IMR-90 (cell line): ENCODE measurements around the gene NDC80. TPM values are rescaled to one million over a fixed set of nuclear protein-coding genes. Genes with fewer than 3 reads are reported as not detected.
A peak's percentile ranks its signal among the peaks of the same experiment; 100 is the strongest.

Experiments
- ATAC-seq: fragments of 200-7000 bp; cut with Tn5 transposase; 2 replicates; pipeline ENCODE4 v1.9.1; 2020; ENCODE audit warnings: low read depth, mild to moderate bottlenecking, moderate library complexity
- BruUV-seq: library from RNA; stranded (reverse); fragments of 400-500 nt; replicated peaks from 2 replicates; lab custom pipeline; 2021; lab: Mats Ljungman, UMichigan
- CTCF ChIA-PET: fragments of 300-600 bp; formaldehyde crosslinking; extraction: SDS; loops from one replicate; lab custom pipeline; 2021; ENCODE audit warnings: antibody characterized with exemption; lab: Yijun Ruan, JAX
- POLR2A ChIA-PET: fragments of 300-600 bp; sonication (Branson Sonifier 250); formaldehyde crosslinking; loops from one replicate; lab custom pipeline; 2022; ENCODE audit warnings: antibody characterized with exemption; ENCODE audit not compliant: unreplicated experiment; lab: Charles Lee
- DNase-seq: peaks from one replicate; pipeline ENCODE4 v3.0.0; 2013
- H2AFZ ChIP-seq: replicated peaks from 2 replicates; pipeline ENCODE3; 2013; ENCODE audit warnings: low read length, mild to moderate bottlenecking; ENCODE audit not compliant: poor library complexity
- H2AK5ac ChIP-seq: 2 replicates; pipeline ENCODE4 v1.6.1; 2013; ENCODE audit warnings: low read depth, low read length, inconsistent platforms
- H2AK9ac ChIP-seq: replicated peaks from 2 replicates; pipeline ENCODE3; 2013; ENCODE audit warnings: mild to moderate bottlenecking, low read depth, low read length, moderate library complexity; ENCODE audit not compliant: poor library complexity
- H2BK120ac ChIP-seq: 2 replicates; pipeline ENCODE4 v1.6.1; 2013; ENCODE audit warnings: low read depth, low read length, inconsistent platforms
- H2BK15ac ChIP-seq: 3 replicates; pipeline ENCODE4 v1.6.1; 2013; ENCODE audit warnings: low read depth, low read length, inconsistent platforms
- H2BK20ac ChIP-seq: 2 replicates; pipeline ENCODE4 v1.6.1; 2013; ENCODE audit warnings: low read depth, mild to moderate bottlenecking, inconsistent platforms, low read length, moderate library complexity
- H2BK5ac ChIP-seq: 2 replicates; pipeline ENCODE4 v1.6.1; 2013; ENCODE audit warnings: mild to moderate bottlenecking, low read depth, low read length, inconsistent platforms; ENCODE audit not compliant: poor library complexity, severe bottlenecking
- H3K14ac ChIP-seq: replicated peaks from 2 replicates; pipeline ENCODE4 v1.6.1; 2013; ENCODE audit warnings: low read depth, low read length, inconsistent platforms
- H3K18ac ChIP-seq: 2 replicates; pipeline ENCODE4 v1.6.1; 2013; ENCODE audit warnings: low read depth, low read length, control low read depth
- H3K23ac ChIP-seq: 2 replicates; pipeline ENCODE4 v1.6.1; 2013; ENCODE audit warnings: low read depth, low read length, inconsistent platforms
- H3K27ac ChIP-seq: 2 replicates; pipeline ENCODE4 v1.5.1; 2013; ENCODE audit warnings: mild to moderate bottlenecking, control low read depth, low read length; ENCODE audit not compliant: insufficient read depth
- H3K27me3 ChIP-seq: 2 replicates; pipeline ENCODE4 v1.6.1; 2013; ENCODE audit warnings: low read length; ENCODE audit not compliant: control insufficient read depth, insufficient read depth
- H3K36me3 ChIP-seq: 2 replicates; pipeline ENCODE4 v1.6.1; 2013; ENCODE audit warnings: low read length, mixed read lengths; ENCODE audit not compliant: control insufficient read depth, insufficient read depth
- H3K4ac ChIP-seq: 2 replicates; pipeline ENCODE4 v1.6.1; 2013; ENCODE audit warnings: low read depth, low read length, inconsistent platforms
- H3K4me1 ChIP-seq: 2 replicates; pipeline ENCODE4 v1.6.1; 2013; ENCODE audit warnings: low read length, mixed read lengths; ENCODE audit not compliant: control insufficient read depth, insufficient read depth
- H3K4me2 ChIP-seq: 2 replicates; pipeline ENCODE4 v1.6.1; 2013; ENCODE audit warnings: low read depth, mild to moderate bottlenecking, control low read depth, low read length, moderate library complexity
- H3K4me3 ChIP-seq: 2 replicates; pipeline ENCODE4 v1.5.1; 2013; ENCODE audit warnings: low read depth, mild to moderate bottlenecking, control low read depth, low read length, moderate library complexity; ENCODE audit not compliant: insufficient read depth
- H3K56ac ChIP-seq: 2 replicates; pipeline ENCODE4 v1.6.1; 2013; ENCODE audit warnings: low read length, inconsistent platforms; ENCODE audit not compliant: insufficient read depth; ENCODE audit errors: extremely low read depth
- H3K79me1 ChIP-seq, 2 experiments: 2 replicates each; pipeline ENCODE4 v1.6.1; 2013; ENCODE audit warnings: low read length in 2 of 2, inconsistent platforms in 1 of 2, low read depth in 1 of 2
- H3K9ac ChIP-seq: 2 replicates; pipeline ENCODE4 v1.6.1; 2013; ENCODE audit warnings: low read depth, low read length, control low read depth
- H3K9me1 ChIP-seq: 2 replicates; pipeline ENCODE4 v1.6.1; 2013; ENCODE audit warnings: low read length, inconsistent platforms; ENCODE audit not compliant: insufficient read depth
- H3K9me3 ChIP-seq: 2 replicates; pipeline ENCODE4 v1.6.1; 2013; ENCODE audit warnings: low read length; ENCODE audit not compliant: control insufficient read depth, insufficient read depth
- H4K20me1 ChIP-seq: 2 replicates; pipeline ENCODE4 v1.6.1; 2013; ENCODE audit warnings: low read length, inconsistent platforms; ENCODE audit not compliant: insufficient read depth
- H4K5ac ChIP-seq: 2 replicates; pipeline ENCODE4 v1.6.1; 2013; ENCODE audit warnings: mild to moderate bottlenecking, low read depth, low read length, control low read depth
- H4K8ac ChIP-seq, 2 experiments: 2 replicates each; pipeline ENCODE4 v1.6.1; 2013; ENCODE audit warnings: low read depth in 2 of 2, low read length in 2 of 2, control low read depth in 1 of 2, inconsistent platforms in 1 of 2
- H4K91ac ChIP-seq: 2 replicates; pipeline ENCODE4 v1.6.1; 2013; ENCODE audit warnings: low read depth, low read length, inconsistent platforms; ENCODE audit not compliant: insufficient read depth
- CTCF ChIP-seq: conservative IDR thresholded peaks from 2 replicates; pipeline ENCODE4 v1.5.1; 2012; ENCODE audit warnings: mild to moderate bottlenecking, low read depth, low read length, improper control_type of control experiment
- RAD21 ChIP-seq: IDR thresholded peaks from 2 replicates; pipeline ENCODE4 v1.6.1; 2012; ENCODE audit warnings: low read length, improper control_type of control experiment
- RFX5 ChIP-seq: IDR thresholded peaks from 2 replicates; pipeline ENCODE4 v1.8.0; 2012; ENCODE audit warnings: low read depth, mild to moderate bottlenecking, low read length, moderate library complexity
- SMC3 ChIP-seq: fragments of 150-350 bp; IDR thresholded peaks from 2 replicates; pipeline ENCODE4 v1.6.1; 2016; ENCODE audit warnings: low read depth, mild to moderate bottlenecking, antibody characterized with exemption, low read length, moderate library complexity
- WGBS, 2 experiments: methylation state at CpG; one replicate each; pipeline versions ENCODE4 v1.1.5 to v1.1.7; 2013; ENCODE audit warnings: missing lambda C conversion rate in 2 of 2; ENCODE audit not compliant: insufficient read length in 1 of 2; ENCODE audit errors: extremely low coverage in 2 of 2; 5-methylcytosine and 5-hydroxymethylcytosine counted together
- dilution Hi-C: fragments of 300-500 bp; cut with HindIII; formaldehyde crosslinking; loops from one replicate; pipeline ENCODE4 v1.14.3; 2018; ENCODE audit warnings: low sequenced_read_pairs; ENCODE audit not compliant: unreplicated experiment
- in situ Hi-C: fragments of 300-500 bp; cut with MboI; formaldehyde crosslinking; loops from 3 replicates; pipeline ENCODE4 v1.14.3; 2019; ENCODE audit warnings: low sequenced_read_pairs, inconsistent platforms, mixed read lengths
- intact Hi-C: fragments of 100-400 bp; cut with micrococcal nuclease; formaldehyde crosslinking; loops from 2 replicates; pipeline ENCODE4 v1.10.0; 2022
- polyA plus RNA-seq, 3 experiments: library from polyadenylated mRNA; depleted of rRNA; stranded (reverse); fragments of >200 nt; gene quantifications; 2 replicates each; pipeline ENCODE4 v1.2.3, GENCODE V29; 2012; ENCODE audit warnings: low replicate concordance in 1 of 3
- total RNA-seq: library from RNA; depleted of rRNA; stranded (reverse); fragments of >200 nt; gene quantifications from 2 replicates; pipeline ENCODE4 v1.2.3, GENCODE V29; 2012

The NDC80 gene
- total and polyA plus RNA-seq, 2 of the 4 experiments (the other 2 are of a cell fraction) = 11.8 to 15.5 TPM

GRCh38 chr18:2547477-2548087 is 23.8 kb upstream of the NDC80 start:
- Histone ChIP-seq H2AK9ac (no peak overlapping the region), H2BK15ac (no peak overlapping the region), H3K36me3 (0 out of 2 replicates have a peak, but pooled peaks cover 2% of the 10 kb centered on the region), H2BK20ac (no peak overlapping the region), H3K4me1 (no peaks in the 10 kb centered on the region), H2BK5ac (no peak overlapping the region), H4K91ac (no peak overlapping the region), H2AFZ (no peak overlapping the region), H3K14ac (no peak overlapping the region), H3K18ac (no peak overlapping the region), H2AK5ac (no peak overlapping the region), H4K8ac (no peak overlapping the region), H3K27ac (no peak overlapping the region), H3K27me3 (no peaks in the 10 kb centered on the region), H3K4ac (no peak overlapping the region), H2BK120ac (no peak overlapping the region), H3K9me1 (no peaks in the 10 kb centered on the region), H3K9me3 (no peaks in the 10 kb centered on the region), H3K4me3 (no peak overlapping the region), H3K56ac (no peak overlapping the region), H3K4me2 (no peak overlapping the region), H3K23ac (no peak overlapping the region), H4K20me1 (no peaks in the 10 kb centered on the region), H4K5ac (no peak overlapping the region), H3K9ac (no peak overlapping the region), H3K79me1 (no peaks in the 10 kb centered on the region)
- TF ChIP-seq CTCF (peak; percentile 66), SMC3 (peak; percentile 59), RAD21 (peak; percentile 64), RFX5 (no peak)
- ChIA-PET POLR2A (no interaction called here), CTCF (interaction anchor here (0.8 to 1.7 kb wide), 3 partner anchors 435 to 962 kb away, joined by 4 to 7 read pairs (median 7); no protein-coding TSS in a partner anchor)
- in situ Hi-C loops (loop anchor here (25.0 kb wide), 1 partner anchor 960 kb away; no protein-coding TSS in a partner anchor), dilution Hi-C loops (no loop called here), intact Hi-C loops (loop anchor here (1.0 to 10.0 kb wide), 3 partner anchors 442 to 1683 kb away; no protein-coding TSS in a partner anchor)
- ATAC-seq = peak; percentile 89
- 93% methylated on average over 2 of the region's 4 CpGs; no CpG with 5 or more reads in 1 of the 2 experiments for WGBS, 2 experiments
- DNase-seq = peak; percentile 71
- no TSS peak for BruUV-seq
